Neural cell (in vitro differentiated cells): ENCODE measurements around the gene NR1D1. TPM values are rescaled to one million over a fixed set of nuclear protein-coding genes. Genes with fewer than 3 reads are reported as not detected.
"Not testable (repeated sequence)": the region's sequence is repeated elsewhere in the genome, so short reads cannot be mapped to it uniquely, and the experiment has no call there.

Source experiments
- H2AFZ ChIP-seq: fragments of 200-600, 300-800 bp; sonication (generic), shearing (Covaris generic); 2 replicates; pipeline ENCODE4 v1.6.0; 2014; ENCODE audit warnings: low read depth, mild to moderate bottlenecking, antibody characterized with exemption, low read length, moderate library complexity
- H3F3A ChIP-seq: fragments of 200-600 bp; shearing (Covaris generic); 2 replicates; pipeline ENCODE4 v1.6.1; 2016; ENCODE audit warnings: mild to moderate bottlenecking, moderate library complexity, mixed read lengths, antibody characterized with exemption, low read length; ENCODE audit not compliant: insufficient read depth, poor library complexity, severe bottlenecking
- H3K27ac ChIP-seq: fragments of 200-600, 300-800 bp; sonication (generic), shearing (Covaris generic); 2 replicates; pipeline ENCODE4 v1.5.1; 2014; ENCODE audit warnings: mild to moderate bottlenecking, low read length, moderate library complexity
- H3K27me3 ChIP-seq: fragments of 300-800, 200-600 bp; sonication (generic), shearing (Covaris generic); 2 replicates; pipeline ENCODE4 v1.6.0; 2014; ENCODE audit warnings: mild to moderate bottlenecking, low read depth, low read length, moderate library complexity; ENCODE audit not compliant: insufficient read depth
- H3K36me3 ChIP-seq: fragments of 300-800, 200-600 bp; sonication (generic), shearing (Covaris generic); 2 replicates; pipeline ENCODE4 v1.5.1; 2014; ENCODE audit warnings: mild to moderate bottlenecking, antibody characterized with exemption, low read length, moderate library complexity; ENCODE audit not compliant: insufficient read depth
- H3K4me2 ChIP-seq: fragments of 300-800, 200-600 bp; sonication (generic), shearing (Covaris generic); 2 replicates; pipeline ENCODE4 v1.6.0; 2014; ENCODE audit warnings: mild to moderate bottlenecking, low read length
- H3K4me3 ChIP-seq: fragments of 300-800, 200-600 bp; sonication (generic), shearing (Covaris generic); 2 replicates; pipeline ENCODE4 v1.5.1; 2014; ENCODE audit warnings: mild to moderate bottlenecking, low read length, moderate library complexity
- H3K79me2 ChIP-seq: fragments of 200-600 bp; shearing (Covaris generic); replicated peaks from 2 replicates; pipeline ENCODE4 v1.6.0; 2014; ENCODE audit warnings: mild to moderate bottlenecking, low read length, moderate library complexity; ENCODE audit not compliant: insufficient read depth
- H3K9ac ChIP-seq: fragments of 300-800, 200-600 bp; sonication (generic), shearing (Covaris generic); 2 replicates; pipeline ENCODE4 v1.6.1; 2016; ENCODE audit warnings: mild to moderate bottlenecking, low read length, mixed read lengths
- H3K9me2 ChIP-seq: fragments of 200-600 bp; shearing (Covaris generic); 2 replicates; pipeline ENCODE4 v1.6.1; 2016; ENCODE audit warnings: mild to moderate bottlenecking, low read length, mixed read lengths; ENCODE audit not compliant: insufficient read depth
- H3K9me3 ChIP-seq: fragments of 200-600, 300-800 bp; sonication (generic), shearing (Covaris generic); 2 replicates; pipeline ENCODE4 v1.6.1; 2016; ENCODE audit warnings: mild to moderate bottlenecking, mixed run types, low read length, moderate library complexity, mixed read lengths
- H4K20me1 ChIP-seq: fragments of 200-600 bp; shearing (Covaris generic); 2 replicates; pipeline ENCODE4 v1.6.1; 2016; ENCODE audit warnings: mild to moderate bottlenecking, mixed run types; ENCODE audit not compliant: insufficient read depth
- EP300 ChIP-seq: fragments of 450-650 bp; conservative IDR thresholded peaks from 2 replicates; pipeline ENCODE4 v1.6.1; 2014; ENCODE audit warnings: antibody characterized with exemption, mild to moderate bottlenecking, moderate library complexity; ENCODE audit not compliant: poor library complexity, severe bottlenecking
- EZH2 ChIP-seq: fragments of 200-600, 300-800 bp; shearing (Covaris generic), sonication (generic); IDR thresholded peaks from 2 replicates; pipeline ENCODE4 v1.6.1; 2014; ENCODE audit warnings: antibody characterized with exemption, low read length, borderline replicate concordance, mild to moderate bottlenecking; ENCODE audit not compliant: insufficient read depth, poor library complexity, severe bottlenecking
- MXI1 ChIP-seq: fragments of 450-650 bp; conservative IDR thresholded peaks from 2 replicates; pipeline ENCODE4 v1.6.1; 2014; ENCODE audit warnings: antibody characterized with exemption, mild to moderate bottlenecking; ENCODE audit not compliant: poor library complexity, severe bottlenecking
- POLR2AphosphoS5 ChIP-seq: IDR thresholded peaks from 2 replicates; pipeline ENCODE4 v1.6.1; 2012
- RAD21 ChIP-seq: fragments of 450-650 bp; conservative IDR thresholded peaks from 2 replicates; pipeline ENCODE4 v1.6.1; 2014; ENCODE audit warnings: antibody characterized with exemption, mild to moderate bottlenecking, moderate library complexity
- SMC3 ChIP-seq: fragments of 450-650 bp; conservative IDR thresholded peaks from 2 replicates; pipeline ENCODE4 v1.6.1; 2014; ENCODE audit warnings: antibody characterized with exemption, mild to moderate bottlenecking, moderate library complexity; ENCODE audit not compliant: poor library complexity
- TAF1 ChIP-seq: IDR thresholded peaks from 2 replicates; pipeline ENCODE4 v1.6.1; 2012; ENCODE audit warnings: low read depth
- polyA plus RNA-seq: library from polyadenylated mRNA; depleted of rRNA; stranded (reverse); fragments of >200 nt; gene quantifications from 2 replicates; pipeline ENCODE4 v1.2.3, GENCODE V29; 2014
- TF ChIP-seq, protein P1 (sequence below): IDR thresholded peaks from 2 replicates; pipeline ENCODE4 v1.6.1; 2012; ENCODE audit warnings: borderline replicate concordance
- TF ChIP-seq, protein P2 (sequence below): fragments of 450-650 bp; IDR thresholded peaks from 2 replicates; pipeline ENCODE4 v1.5.1; 2014; ENCODE audit warnings: antibody characterized with exemption, mild to moderate bottlenecking, moderate library complexity; ENCODE audit not compliant: poor library complexity, severe bottlenecking

NR1D1 gene
- polyA plus RNA-seq, 1 donor from 2014 or later: 0.73 TPM

DNA sequence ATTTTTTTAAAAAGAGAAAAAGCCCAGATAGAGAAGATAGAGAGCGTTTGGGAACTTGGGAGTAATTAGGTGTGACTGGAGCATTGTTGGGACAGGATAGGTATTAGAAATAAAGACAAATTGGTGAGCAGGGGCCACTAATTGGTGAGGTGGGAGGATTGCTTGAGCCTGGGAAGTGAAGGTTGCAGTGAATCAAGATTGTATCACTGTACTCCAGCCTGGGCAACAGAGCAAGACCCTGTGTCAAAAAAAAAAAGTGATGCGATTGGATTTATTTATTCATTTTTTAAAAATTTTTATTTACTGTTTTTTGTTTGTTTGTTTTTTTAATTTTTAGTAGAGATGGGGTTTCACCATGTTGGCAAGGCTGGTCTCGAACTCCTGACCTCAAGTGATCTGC is 45.1 kb upstream of the NR1D1 start:
- Histone ChIP-seq H3K4me2 (no peak overlapping the region), H4K20me1 (no peaks in the 10 kb centered on the region), H3K27ac (no peak overlapping the region), H3K9me2 (no peaks in the 10 kb centered on the region), H3K9ac (no peak overlapping the region), H3K79me2 (peaks cover 44% of the 10 kb centered on the region), H3K9me3 (no peaks in the 10 kb centered on the region), H2AFZ (no peak overlapping the region), H3F3A (no peaks in the 10 kb centered on the region), H3K36me3 (no peaks in the 10 kb centered on the region), H3K27me3 (no peaks in the 10 kb centered on the region), H3K4me3 (no peak overlapping the region)
- TF ChIP-seq, protein P1, sequence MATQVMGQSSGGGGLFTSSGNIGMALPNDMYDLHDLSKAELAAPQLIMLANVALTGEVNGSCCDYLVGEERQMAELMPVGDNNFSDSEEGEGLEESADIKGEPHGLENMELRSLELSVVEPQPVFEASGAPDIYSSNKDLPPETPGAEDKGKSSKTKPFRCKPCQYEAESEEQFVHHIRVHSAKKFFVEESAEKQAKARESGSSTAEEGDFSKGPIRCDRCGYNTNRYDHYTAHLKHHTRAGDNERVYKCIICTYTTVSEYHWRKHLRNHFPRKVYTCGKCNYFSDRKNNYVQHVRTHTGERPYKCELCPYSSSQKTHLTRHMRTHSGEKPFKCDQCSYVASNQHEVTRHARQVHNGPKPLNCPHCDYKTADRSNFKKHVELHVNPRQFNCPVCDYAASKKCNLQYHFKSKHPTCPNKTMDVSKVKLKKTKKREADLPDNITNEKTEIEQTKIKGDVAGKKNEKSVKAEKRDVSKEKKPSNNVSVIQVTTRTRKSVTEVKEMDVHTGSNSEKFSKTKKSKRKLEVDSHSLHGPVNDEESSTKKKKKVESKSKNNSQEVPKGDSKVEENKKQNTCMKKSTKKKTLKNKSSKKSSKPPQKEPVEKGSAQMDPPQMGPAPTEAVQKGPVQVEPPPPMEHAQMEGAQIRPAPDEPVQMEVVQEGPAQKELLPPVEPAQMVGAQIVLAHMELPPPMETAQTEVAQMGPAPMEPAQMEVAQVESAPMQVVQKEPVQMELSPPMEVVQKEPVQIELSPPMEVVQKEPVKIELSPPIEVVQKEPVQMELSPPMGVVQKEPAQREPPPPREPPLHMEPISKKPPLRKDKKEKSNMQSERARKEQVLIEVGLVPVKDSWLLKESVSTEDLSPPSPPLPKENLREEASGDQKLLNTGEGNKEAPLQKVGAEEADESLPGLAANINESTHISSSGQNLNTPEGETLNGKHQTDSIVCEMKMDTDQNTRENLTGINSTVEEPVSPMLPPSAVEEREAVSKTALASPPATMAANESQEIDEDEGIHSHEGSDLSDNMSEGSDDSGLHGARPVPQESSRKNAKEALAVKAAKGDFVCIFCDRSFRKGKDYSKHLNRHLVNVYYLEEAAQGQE: no peak
- TF ChIP-seq, protein P2, sequence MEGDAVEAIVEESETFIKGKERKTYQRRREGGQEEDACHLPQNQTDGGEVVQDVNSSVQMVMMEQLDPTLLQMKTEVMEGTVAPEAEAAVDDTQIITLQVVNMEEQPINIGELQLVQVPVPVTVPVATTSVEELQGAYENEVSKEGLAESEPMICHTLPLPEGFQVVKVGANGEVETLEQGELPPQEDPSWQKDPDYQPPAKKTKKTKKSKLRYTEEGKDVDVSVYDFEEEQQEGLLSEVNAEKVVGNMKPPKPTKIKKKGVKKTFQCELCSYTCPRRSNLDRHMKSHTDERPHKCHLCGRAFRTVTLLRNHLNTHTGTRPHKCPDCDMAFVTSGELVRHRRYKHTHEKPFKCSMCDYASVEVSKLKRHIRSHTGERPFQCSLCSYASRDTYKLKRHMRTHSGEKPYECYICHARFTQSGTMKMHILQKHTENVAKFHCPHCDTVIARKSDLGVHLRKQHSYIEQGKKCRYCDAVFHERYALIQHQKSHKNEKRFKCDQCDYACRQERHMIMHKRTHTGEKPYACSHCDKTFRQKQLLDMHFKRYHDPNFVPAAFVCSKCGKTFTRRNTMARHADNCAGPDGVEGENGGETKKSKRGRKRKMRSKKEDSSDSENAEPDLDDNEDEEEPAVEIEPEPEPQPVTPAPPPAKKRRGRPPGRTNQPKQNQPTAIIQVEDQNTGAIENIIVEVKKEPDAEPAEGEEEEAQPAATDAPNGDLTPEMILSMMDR: no peak
- TF ChIP-seq SMC3 (no peak), EZH2 (no peak), EP300 (no peak), POLR2AphosphoS5 (no peak), TAF1 (no peak), RAD21 (no peak), MXI1 (no peak)

DNA sequence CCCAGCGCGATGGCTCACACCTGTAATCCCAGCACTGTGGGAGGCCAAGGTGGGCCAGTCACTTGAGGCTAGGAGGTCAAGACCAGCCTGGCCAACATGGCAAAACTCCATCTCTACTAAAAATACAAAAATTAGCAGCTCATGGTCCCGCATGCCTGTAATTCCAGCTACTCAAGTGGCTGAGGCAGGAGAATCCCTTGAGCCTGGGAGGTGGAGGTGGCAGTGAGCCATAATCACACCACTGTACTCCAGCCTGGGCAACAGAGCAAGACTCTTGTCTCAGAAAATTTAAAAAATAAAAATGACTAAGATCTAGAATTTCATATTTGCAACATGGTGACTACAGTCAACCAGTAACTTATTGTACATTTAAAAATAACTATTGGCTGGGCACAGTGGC is 42.8 kb upstream of the NR1D1 start:
- H3K9me2 ChIP-seq, H4K20me1 ChIP-seq: not testable (repeated sequence)
- peaks cover 33% of the 10 kb centered on the region for H3K79me2 ChIP-seq

DNA sequence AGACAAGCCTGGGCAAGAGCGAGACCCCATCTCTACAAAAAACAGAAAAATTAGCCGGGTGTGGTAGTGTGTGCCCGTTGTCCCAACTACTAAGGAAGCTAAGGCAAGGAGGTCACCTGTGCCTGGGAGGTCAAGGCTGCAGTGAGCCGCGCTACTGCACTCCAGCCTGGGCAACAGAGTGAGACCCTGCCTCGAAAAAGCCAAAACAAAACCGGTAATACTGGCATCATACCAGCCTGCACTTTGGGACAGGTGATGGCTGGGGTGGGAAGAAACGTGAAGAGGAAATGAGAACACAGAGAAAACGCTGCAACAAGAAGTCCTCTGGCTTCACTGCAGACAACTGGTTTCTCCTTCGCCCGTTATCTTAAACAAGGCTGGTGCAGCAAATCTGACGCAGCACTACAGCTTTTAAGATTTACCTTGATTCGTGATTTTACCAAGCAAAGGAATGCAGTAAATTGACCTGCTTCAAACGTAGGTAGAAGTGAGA is 39.2 kb upstream of the NR1D1 start:
- Histone ChIP-seq H3K79me2 (peaks cover 18% of the 10 kb centered on the region), H3F3A (no peaks in the 10 kb centered on the region), H3K4me2 (peak overlapping the region; percentile 93), H3K9me2 (no peaks in the 10 kb centered on the region), H3K36me3 (peaks cover 2% of the 10 kb centered on the region), H3K27ac (peak overlapping the region; percentile 100), H4K20me1 (no peaks in the 10 kb centered on the region), H2AFZ (peak overlapping the region; percentile 78), H3K27me3 (no peaks in the 10 kb centered on the region), H3K9me3 (no peaks in the 10 kb centered on the region), H3K9ac (peak overlapping the region; percentile 98), H3K4me3 (peak overlapping the region; percentile 78)
- TF ChIP-seq EZH2 (no peak), POLR2AphosphoS5 (no peak), SMC3 (no peak), EP300 (no peak), RAD21 (peak; percentile 28), TAF1 (no peak), MXI1 (no peak)
- TF ChIP-seq, protein P1: peak; percentile 80
- TF ChIP-seq, protein P2: no peak

More for the DNA sequence above, 42.8 kb upstream of the NR1D1 start:
- H3K4me3 ChIP-seq, H3K27me3 ChIP-seq, H3K4me2 ChIP-seq, H3K36me3 ChIP-seq, H3K9ac ChIP-seq, H3K27ac ChIP-seq, H2AFZ ChIP-seq, H3K9me3 ChIP-seq, H3F3A ChIP-seq: not testable (repeated sequence)
